Panc1 (cell line): ENCODE data around the gene SSUH2. TPM values are rescaled to one million over a fixed set of nuclear protein-coding genes. Genes with fewer than 3 reads are reported as not detected.

Experiments
- ATAC-seq: fragments of 200-7000 bp; cut with Tn5 transposase; 2 replicates; pipeline ENCODE4 v1.9.1; 2020; ENCODE audit warnings: mild to moderate bottlenecking, moderate library complexity
- BruUV-seq: library from RNA; stranded (reverse); fragments of 400-500 nt; replicated peaks from 2 replicates; lab custom pipeline; 2021; lab: Mats Ljungman, UMichigan
- CTCF ChIA-PET: fragments of 300-600 bp; sonication (Branson Sonifier 250); formaldehyde crosslinking; loops from one replicate; lab custom pipeline; 2022; ENCODE audit warnings: antibody characterized with exemption; lab: Charles Lee
- POLR2A ChIA-PET: fragments of 300-600 bp; sonication (Branson Sonifier 250); formaldehyde crosslinking; loops from one replicate; lab custom pipeline; 2022; ENCODE audit warnings: antibody characterized with exemption; lab: Charles Lee
- DNase-seq: peaks from one replicate; pipeline ENCODE4 v3.0.0-alpha.2; 2010; ENCODE audit warnings: low read depth, low spot score
- H3K27ac ChIP-seq: 2 replicates; pipeline ENCODE4 v1.5.1; 2011; ENCODE audit warnings: mild to moderate bottlenecking, low read length, inconsistent platforms
- H3K27me3 ChIP-seq: fragments of 200-500 bp; sonication (Bioruptor generic); 2 replicates; pipeline ENCODE4 v1.6.0; 2014; ENCODE audit warnings: low read length, inconsistent platforms; ENCODE audit not compliant: control insufficient read depth, insufficient read depth
- H3K36me3 ChIP-seq: fragments of 200-500 bp; sonication (Bioruptor generic); 2 replicates; pipeline ENCODE4 v1.5.1; 2014; ENCODE audit warnings: inconsistent platforms, mild to moderate bottlenecking, low read length, moderate library complexity; ENCODE audit not compliant: control insufficient read depth, insufficient read depth
- H3K4me1 ChIP-seq: 2 replicates; pipeline ENCODE4 v1.5.1; 2011; ENCODE audit warnings: inconsistent platforms, mild to moderate bottlenecking, low read length, moderate library complexity; ENCODE audit not compliant: control insufficient read depth, insufficient read depth
- H3K4me3 ChIP-seq, 2 experiments: 2 replicates each; pipeline ENCODE4 v1.5.1; 2011 to 2012; ENCODE audit warnings: low read depth in 2 of 2, low read length in 2 of 2, mild to moderate bottlenecking in 2 of 2, inconsistent platforms in 1 of 2, moderate library complexity in 1 of 2
- H3K9me3 ChIP-seq: fragments of 200-500 bp; sonication (Bioruptor generic); 2 replicates; pipeline ENCODE4 v1.5.1; 2014; ENCODE audit warnings: low read depth, mild to moderate bottlenecking, inconsistent platforms, low read length, moderate library complexity; ENCODE audit not compliant: control insufficient read depth, insufficient read depth
- POLR2AphosphoS5 ChIP-seq: IDR thresholded peaks from 2 replicates; pipeline ENCODE4 v1.6.1; 2012; ENCODE audit warnings: mild to moderate bottlenecking, low read depth, low read length, moderate library complexity
- REST ChIP-seq, 2 experiments: IDR thresholded peaks; 2 replicates each; pipeline ENCODE4 v1.6.1; 2011 to 2012; ENCODE audit warnings: low read depth in 2 of 2, control low read depth in 1 of 2, low read length in 1 of 2, mild to moderate bottlenecking in 1 of 2, moderate library complexity in 1 of 2; ENCODE audit not compliant: insufficient read depth in 1 of 2
- SIN3A ChIP-seq: IDR thresholded peaks from 2 replicates; pipeline ENCODE4 v1.6.1; 2012; ENCODE audit warnings: low read depth, mild to moderate bottlenecking, low read length, moderate library complexity, borderline replicate concordance; ENCODE audit not compliant: insufficient read depth
- TCF7L2 ChIP-seq: IDR thresholded peaks from 2 replicates; pipeline ENCODE4 v1.6.1; 2011; ENCODE audit warnings: mild to moderate bottlenecking, low read depth, low read length, inconsistent platforms
- in situ Hi-C: cut with HindIII; loops from 2 replicates; pipeline ENCODE4 v1.10.0; 2016; ENCODE audit warnings: low sequenced_read_pairs, low pct_unique_long_range_greater_than_20kb
- intact Hi-C: fragments of 100-400 bp; cut with micrococcal nuclease; formaldehyde crosslinking; loops from one replicate; pipeline ENCODE4 v1.10.0; 2022; ENCODE audit not compliant: unreplicated experiment
- total RNA-seq: library from RNA; stranded (reverse); gene quantifications from one replicate; pipeline ENCODE4 v1.2.1, GENCODE V29; 2021; ENCODE audit not compliant: unreplicated experiment
- TF ChIP-seq, protein P1 (sequence below): fragments of 450-650 bp; IDR thresholded peaks from 2 replicates; pipeline ENCODE4 v1.5.1; 2017; ENCODE audit warnings: mild to moderate bottlenecking

Gene SSUH2
- total RNA-seq, 1 experiment from 2014 or later: not detected

DNA sequence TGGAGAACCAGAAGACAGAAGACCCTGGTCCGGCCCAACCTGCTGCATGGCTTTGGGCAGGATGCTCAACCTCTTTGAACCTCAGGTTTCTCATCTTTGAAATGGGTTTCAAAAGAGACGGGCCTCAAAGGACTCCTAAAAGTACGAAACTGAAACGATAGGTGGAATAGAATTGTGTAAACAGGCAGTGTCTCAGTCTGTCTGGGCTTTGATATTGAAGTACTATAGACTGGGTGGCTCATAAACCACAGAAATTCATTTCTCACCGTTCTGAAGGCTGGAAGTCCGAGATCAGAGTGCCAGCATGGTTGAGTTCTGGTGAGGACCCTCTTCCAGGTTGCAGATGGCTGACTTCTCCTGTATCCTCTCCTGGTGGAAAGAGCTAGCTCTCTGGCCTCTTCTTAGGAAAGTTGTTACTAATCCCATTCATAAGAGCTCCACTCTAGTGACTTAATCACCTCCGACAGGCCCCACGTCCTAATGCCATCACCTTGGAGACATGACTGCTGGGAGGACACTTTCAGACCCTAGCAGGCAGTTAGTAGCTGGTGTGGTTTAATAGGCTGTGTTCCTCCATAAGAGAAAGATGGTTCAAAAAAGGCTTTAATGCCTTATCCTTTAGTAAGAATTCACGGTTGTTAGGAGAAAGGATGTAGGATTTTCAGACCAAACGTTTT is 35.7 kb downstream of the SSUH2 start:
- no TSS peak for BruUV-seq
- ATAC-seq (no peak), DNase-seq (no peak)
- no peaks in the 10 kb centered on the region for H3K36me3 ChIP-seq
- no peak overlapping the region for H3K4me3 ChIP-seq
- H3K4me1 ChIP-seq: no peaks in the 10 kb centered on the region
- CTCF ChIA-PET: no interaction called here
- H3K27ac ChIP-seq: no peak overlapping the region
- H3K27me3 ChIP-seq: no peaks in the 10 kb centered on the region
- in situ Hi-C loops: no loop called here
- intact Hi-C loops: loop anchor here (5.0 kb wide), 1 partner anchor 167 kb away; no protein-coding TSS in a partner anchor
- POLR2A ChIA-PET: no interaction called here
- H3K9me3 ChIP-seq: no peaks in the 10 kb centered on the region
- no peak for TF ChIP-seq POLR2AphosphoS5
- TF ChIP-seq, protein P1, sequence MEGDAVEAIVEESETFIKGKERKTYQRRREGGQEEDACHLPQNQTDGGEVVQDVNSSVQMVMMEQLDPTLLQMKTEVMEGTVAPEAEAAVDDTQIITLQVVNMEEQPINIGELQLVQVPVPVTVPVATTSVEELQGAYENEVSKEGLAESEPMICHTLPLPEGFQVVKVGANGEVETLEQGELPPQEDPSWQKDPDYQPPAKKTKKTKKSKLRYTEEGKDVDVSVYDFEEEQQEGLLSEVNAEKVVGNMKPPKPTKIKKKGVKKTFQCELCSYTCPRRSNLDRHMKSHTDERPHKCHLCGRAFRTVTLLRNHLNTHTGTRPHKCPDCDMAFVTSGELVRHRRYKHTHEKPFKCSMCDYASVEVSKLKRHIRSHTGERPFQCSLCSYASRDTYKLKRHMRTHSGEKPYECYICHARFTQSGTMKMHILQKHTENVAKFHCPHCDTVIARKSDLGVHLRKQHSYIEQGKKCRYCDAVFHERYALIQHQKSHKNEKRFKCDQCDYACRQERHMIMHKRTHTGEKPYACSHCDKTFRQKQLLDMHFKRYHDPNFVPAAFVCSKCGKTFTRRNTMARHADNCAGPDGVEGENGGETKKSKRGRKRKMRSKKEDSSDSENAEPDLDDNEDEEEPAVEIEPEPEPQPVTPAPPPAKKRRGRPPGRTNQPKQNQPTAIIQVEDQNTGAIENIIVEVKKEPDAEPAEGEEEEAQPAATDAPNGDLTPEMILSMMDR: no peak
- no peak for TF ChIP-seq REST (IDR thresholded peaks at IDR 0.05; ENCODE audit: insufficient read depth in 1 of 2, low read depth in 2 of 2, low read length in 1 of 2)
- TF ChIP-seq TCF7L2: no peak
- no peak for TF ChIP-seq SIN3A

DNA sequence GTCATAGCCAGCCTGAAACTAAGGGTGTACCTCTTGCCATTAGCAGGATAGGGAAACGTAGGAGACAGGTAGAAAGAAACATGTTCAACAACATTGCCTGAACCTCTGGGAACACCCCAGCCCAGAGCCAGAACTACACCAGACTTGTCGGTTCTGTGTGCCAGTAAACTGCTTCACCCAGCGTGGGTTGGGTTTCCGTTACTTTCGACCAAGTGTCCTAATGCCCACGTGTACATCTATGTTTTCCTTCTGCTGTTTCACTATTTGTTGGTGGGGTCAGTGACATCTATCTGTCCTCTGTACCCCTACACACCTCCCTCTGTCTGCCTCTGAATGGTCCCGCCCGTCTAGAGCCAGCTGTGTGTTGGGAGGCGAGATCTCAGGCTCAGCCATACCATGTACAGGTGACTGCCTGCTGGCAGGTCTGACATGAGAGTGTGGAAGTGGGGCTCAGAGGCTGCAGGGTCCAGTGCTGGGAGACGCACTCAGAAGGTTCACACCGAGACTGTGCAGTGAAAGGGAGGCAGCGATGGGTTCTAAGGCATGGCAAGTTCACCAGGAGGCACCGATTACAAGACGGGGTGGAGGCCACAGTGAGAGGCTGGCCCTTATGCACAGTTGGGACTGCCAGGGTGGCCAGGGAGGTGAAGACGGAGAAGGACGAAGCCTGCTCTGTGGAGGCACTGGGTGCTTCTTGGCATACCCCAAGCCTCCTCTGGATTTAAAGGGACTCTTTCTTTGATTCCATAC is 36.4 kb downstream of the SSUH2 start:
- TF ChIP-seq SIN3A: no peak
- no peak for TF ChIP-seq POLR2AphosphoS5
- TF ChIP-seq REST (IDR thresholded peaks at IDR 0.05; ENCODE audit: insufficient read depth in 1 of 2, low read depth in 2 of 2, low read length in 1 of 2): no peak
- TF ChIP-seq TCF7L2: no peak
- TF ChIP-seq, protein P1: no peak
- ATAC-seq (0 out of 2 replicates have a peak, but pooled peaks have one; percentile 34), DNase-seq (no peak)
- Histone ChIP-seq H3K27me3 (no peaks in the 10 kb centered on the region), H3K4me3 (no peak overlapping the region), H3K4me1 (no peaks in the 10 kb centered on the region), H3K36me3 (no peaks in the 10 kb centered on the region), H3K27ac (no peak overlapping the region), H3K9me3 (no peaks in the 10 kb centered on the region)
- in situ Hi-C loops: no loop called here
- intact Hi-C loops: loop anchor here (5.0 kb wide), 1 partner anchor 166 kb away; no protein-coding TSS in a partner anchor
- ChIA-PET POLR2A (no interaction called here), CTCF (interaction anchor here (0.9 kb wide), 1 partner anchor 166 kb away, joined by 3 read pairs; no protein-coding TSS in a partner anchor)
- no TSS peak for BruUV-seq
